Femur (tissue), 1 donor: ENCODE results near the gene PRDM16.
A peak's percentile ranks its signal among the peaks of the same experiment; 100 is the strongest.

ENCODE experiments used
- DNase-seq: peaks from one replicate; pipeline ENCODE4 v3.0.0-alpha.2; 2017

The PRDM16 gene

DNA sequence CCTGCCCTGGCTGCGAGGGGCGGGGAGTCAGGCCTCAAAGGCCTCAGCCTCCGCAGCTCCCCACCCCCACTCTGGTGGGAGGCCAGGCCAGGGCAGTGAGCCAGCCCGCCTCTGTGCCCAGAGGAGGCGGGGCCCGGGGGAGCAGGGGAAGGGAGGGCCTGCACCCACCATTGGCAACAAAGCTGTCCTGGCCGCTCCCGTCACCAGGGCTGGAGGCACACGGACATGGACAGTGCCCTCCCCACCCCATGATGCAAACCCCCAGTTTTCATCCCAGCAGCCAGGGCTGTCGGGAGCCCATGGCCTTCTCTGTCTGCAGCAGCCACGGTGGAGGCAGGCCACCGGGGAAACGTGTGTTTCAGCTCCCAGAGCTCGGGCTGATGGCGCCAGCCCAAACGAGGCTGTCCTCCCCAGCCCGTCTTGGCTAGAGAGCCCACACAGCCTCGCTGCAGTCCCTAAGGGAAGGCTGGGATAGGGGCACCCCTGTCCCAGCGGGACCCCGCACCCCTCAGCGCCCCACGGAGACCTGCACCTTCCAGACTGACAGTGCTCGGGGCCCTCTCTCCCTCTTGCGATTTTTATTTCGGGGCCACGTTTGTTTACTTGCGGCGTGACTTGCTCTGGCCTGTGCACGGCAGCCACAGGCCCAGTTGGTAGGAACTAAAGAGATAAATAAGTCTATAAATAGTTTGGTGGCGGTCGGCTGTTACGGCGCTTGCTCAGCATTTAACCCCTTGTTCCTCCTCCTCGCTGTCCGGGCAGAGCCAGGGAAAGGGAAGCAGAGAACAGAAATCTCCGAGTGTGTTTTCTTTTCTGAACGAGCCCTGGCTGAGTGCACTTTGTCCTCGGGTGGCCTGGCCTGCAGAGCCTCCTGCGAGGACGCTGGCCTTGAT is 101.8 kb downstream of the PRDM16 start:
- peak; percentile 85 for DNase-seq

DNA sequence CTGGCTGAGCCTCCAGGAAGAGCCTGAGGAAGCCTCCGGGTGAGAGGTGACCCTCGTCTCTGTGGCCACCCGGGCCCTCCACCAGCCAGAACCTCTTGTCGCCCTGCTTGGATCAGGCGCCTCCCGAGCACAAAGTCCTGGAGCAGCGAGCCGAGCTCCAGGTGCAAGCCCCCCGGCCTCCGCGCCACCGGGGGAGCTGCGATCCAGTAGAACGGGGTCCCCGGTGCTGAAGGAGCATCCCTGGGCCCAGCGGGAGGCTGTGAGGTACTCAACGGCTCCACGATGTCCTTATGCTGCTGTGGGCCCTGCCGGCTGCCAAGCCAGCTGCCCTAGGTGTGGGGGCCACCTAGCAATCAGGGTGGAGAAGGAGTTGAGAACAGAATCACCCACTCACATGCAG is 102.8 kb downstream of the PRDM16 start:
- no peak for DNase-seq

DNA sequence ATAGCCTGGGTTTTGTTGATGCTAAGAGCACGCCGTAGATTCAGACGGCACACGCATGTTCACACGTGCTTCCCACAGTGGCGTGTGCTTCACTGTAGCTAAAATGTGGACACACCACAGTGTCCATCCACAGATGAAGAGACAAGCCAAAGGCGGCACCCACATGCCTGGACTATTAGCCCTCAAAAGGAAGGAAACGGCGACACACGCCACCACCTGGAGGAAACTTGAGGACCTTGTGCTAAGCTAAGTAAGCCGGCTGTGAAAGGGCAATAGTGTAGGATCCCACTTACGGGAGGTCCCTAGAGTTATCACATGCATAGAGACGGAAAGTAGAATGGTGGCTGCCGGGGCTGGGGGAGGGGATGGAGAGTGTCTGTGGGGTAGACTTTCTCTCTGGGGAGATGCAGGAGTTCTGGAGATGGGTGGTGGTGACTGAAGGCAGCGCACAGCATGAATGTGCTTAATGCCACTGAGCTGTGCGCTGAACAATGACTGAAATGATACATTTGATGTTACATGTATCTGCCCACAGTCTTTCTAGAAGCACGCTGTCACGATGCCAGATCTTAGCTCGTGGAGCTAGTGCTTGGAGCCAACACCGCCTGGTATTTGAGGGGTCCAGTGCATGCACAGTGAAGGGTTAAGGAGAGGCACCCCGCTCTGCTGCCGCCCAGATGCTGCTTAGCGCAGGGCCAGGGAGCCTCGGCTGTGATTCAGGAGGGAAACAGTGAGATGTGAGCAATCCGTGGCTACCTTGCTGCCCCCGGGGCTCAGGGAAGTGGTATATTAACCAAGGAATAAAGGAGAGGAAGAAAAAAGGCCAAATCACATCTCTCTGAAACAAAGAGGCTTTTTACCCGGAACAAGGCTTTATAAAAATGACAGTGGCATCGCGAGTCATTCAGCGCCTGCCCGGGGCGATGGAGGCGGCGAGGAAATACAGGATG is 103.7 kb downstream of the PRDM16 start:
- DNase-seq, result no peak

DNA sequence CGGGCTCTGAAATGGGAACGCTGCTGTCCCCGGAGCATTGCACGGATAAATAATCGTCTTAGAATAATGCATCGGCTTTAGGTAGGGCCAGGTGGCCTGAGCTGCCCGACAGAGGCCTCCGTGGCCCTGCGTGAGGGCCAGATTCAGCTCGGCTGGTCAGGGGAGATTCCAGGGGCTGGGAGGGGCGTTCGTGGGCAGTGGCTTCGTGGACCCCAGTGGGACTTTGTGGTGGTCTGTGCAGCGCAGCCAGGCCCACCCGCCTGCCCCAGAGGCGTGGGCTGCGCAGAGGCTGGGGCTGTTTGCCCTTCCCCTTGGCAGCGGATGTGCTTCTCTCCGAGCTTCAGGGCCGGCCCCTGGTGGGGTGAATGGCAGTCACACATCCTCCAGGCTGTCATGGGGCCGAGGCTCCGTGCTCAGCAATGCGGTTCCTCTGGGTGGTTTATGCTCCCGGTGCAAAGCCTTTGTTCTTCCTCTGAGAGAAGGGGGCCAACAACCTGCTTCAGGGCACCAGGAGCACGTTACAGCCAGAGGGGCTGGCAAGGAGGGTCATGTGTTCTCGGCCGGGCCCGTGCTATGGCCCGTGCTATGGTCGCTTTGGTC is 104.5 kb downstream of the PRDM16 start:
- no peak for DNase-seq

DNA sequence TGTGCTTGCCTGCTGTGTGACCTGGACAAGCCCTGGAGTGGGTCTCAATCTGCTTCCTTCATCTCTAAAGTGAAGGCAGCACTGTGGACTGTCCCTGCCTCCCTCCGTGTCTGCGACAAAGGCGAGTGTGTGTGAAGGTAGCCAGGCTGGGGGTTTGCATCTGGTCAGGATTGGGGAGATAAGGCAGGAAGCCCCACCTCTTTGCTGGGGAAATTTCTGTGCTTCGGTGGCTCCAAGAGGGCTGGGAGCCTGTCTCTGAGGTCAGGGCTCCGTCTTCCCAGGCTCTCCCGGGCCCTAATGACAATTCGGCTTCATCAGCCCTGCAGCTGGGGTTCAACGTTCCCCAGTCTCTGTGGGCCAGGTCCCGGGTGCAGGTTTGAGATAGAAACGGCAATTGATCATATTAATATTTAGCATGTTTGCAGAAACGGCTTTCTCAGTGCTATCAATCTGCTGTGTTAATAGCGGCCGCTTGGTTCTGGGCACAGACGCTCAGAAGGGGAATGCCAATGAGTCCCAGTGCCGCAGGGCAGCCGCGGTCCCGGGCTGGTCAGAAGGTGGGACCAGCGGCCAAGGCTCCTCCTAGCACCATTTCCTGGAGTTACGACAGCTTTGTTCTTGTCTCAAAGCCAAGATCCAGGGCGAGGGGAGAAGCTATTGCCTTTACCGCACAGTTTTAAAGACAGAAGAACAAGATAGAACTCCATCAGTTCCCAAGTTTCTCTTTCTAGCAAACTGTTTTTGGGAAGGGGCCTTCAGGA is 105.7 kb downstream of the PRDM16 start:
- peak; percentile 60 for DNase-seq

DNA sequence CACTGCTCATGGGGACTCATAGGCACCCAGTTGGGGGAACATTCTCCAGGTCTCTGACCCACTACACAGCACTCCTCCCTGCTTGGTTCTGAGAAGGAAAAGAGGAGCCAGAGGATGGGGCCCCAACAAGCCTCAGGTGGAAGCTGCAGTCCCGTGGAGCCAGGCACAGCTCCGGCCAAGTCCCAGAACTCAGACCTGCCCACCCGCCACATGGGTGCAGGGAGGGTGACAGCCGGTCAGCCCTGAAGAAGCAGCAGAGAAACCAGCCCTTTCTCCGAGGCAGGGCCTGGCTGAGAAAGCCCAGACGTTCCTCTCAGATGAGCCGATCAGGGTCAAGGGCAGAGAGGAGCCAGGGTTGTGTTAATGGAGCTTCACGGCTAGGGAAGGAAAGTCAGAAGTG is 106.5 kb downstream of the PRDM16 start:
- no peak for DNase-seq

DNA sequence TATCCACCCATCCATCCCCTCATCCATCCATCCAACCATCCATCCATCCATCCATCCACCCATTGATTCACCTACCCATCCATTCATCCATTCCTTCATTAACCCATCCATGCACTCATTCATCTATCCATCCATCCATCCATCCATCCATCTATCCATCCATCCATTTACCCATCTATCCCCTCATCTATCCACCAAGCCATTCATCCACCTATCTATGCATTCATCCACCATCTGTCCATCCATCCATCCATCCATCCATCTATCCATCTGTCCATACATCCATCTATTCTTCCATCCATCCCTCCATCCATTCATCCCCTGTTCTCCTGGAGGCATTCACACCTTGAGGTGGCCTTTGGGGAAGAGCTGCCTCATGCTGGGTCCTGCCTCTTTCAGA is 107.0 kb downstream of the PRDM16 start:
- DNase-seq, result no peak

DNA sequence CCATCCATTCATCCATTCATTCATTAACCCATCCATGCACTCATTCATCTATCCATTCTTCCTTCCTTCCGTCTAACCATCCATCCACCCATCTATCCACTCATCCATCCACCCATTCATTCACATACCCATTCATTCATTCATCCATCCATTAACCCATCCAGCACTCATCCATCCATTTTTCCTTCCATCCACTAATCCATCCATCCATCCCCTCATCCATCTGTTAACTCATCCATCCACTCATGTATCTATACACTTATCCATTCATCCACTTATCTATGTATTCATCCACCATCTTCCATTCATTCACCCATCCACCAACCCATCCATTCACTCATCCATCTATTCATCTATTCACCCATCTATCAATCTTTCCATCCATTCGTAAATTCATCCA is 107.8 kb downstream of the PRDM16 start:
- no peak for DNase-seq

DNA sequence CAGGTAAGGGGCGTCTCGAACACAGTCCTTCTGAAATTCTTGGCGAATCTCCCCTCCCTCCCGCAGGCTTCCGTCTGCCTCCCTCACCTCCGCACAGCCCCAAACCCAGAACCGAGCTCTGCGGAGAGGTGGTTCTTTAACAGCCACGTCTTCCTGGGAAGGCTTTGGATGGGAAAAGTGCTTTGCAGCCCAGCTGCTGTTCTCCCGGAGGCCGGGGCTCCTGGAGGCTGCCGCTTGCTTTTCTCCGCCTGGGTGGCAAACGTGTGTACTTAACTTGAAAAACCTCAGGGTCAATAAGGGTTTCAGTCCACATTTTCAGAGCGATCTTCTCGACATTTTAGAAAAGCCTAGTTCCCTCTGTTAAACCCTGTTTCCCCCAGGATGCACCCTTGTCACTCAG is 109.3 kb downstream of the PRDM16 start:
- no peak for DNase-seq

DNA sequence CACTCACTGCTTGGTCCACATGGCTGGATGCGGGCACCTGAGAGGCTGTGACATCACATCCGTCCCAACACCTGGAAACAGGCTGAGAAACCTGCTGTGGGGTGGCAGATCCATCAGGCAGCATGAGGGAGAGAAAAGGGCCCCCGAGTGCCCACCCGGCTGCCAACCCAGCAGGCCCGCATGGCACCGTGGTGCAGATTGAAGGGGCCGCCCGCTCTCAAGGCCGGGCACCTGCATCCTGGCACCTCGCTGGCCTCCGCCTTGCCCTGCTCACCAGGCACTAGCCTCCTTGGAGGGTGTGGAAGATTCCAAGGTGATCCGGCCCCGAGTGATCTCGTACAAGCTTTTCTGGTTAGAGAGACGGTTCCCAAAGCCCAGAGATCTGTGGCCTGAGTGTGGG is 110.5 kb downstream of the PRDM16 start:
- DNase-seq, result no peak

DNA sequence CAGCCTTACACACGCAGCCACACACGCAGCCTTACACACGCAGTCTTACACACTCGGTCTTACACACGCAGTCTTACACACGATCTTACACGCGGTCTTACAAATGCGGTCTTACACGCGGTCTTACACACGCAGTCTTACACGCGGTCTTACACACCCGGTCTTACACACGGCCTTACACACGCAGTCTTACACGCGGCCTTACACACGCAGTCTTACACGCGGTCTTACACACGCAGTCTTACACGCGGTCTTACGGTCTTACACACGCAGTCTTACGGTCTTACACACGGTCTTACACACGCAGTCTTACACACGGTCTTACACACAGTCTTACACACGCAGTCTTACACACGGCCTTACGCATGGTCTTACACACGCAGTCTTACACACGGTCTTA is 111.9 kb downstream of the PRDM16 start:
- DNase-seq, result no peak

DNA sequence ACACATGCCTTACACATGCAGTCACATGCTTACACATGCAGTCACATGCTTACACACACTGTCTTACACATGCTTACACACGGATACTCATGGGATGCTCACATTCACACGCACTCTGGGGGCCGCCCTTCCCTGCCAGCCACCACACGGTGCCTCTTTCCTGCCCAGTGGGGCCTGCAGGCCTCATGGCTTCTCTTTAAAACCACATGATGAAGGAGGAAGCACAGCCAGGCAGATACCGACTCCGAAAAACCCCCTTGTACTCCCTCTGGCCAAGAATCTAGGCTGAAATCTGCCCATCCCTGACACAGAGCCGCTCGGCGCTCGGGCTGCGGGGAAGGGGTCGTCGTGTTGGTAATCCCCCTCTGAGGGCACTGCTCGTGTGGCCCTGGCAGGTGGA is 113.0 kb downstream of the PRDM16 start:
- DNase-seq, result no peak

DNA sequence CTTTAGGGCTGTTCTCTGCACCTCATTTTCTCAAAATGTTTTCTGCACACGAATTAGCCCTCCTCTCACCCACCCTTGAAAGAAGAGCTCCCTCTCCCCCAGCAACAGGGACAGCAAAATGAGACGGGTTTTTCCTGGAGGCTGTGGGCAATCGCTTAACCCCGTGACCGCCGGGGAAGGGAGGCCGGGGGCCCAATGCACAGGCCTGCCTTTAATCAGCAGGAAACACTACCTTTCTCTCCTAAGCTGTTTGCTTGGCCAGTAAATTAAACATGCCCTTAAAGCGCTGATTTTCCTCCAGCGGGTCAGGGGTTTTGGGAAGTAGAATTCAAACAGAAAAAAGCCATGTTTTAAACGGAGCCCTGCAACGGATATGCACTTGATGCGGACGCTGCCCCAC is 114.4 kb downstream of the PRDM16 start:
- DNase-seq, result no peak

DNA sequence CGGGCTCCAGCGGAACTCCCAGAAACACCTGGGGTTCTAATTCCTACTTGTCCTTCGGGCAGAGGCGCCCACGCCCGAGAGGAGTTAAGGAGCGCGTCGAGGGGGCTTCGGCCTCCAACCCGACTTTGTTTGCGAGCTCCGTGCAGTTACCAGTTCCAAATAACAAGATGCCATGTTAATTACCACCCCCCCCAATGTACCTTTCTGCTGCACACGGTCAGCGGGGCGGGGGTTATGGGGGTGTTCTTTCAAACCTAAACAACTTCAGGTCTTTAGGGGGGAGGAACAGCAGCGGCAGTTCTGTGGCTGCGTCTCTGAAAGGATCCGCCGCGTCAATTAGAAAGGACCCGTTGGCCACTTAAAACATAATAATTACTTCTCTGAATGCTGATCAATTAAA is 114.8 kb downstream of the PRDM16 start:
- DNase-seq, result no peak

DNA sequence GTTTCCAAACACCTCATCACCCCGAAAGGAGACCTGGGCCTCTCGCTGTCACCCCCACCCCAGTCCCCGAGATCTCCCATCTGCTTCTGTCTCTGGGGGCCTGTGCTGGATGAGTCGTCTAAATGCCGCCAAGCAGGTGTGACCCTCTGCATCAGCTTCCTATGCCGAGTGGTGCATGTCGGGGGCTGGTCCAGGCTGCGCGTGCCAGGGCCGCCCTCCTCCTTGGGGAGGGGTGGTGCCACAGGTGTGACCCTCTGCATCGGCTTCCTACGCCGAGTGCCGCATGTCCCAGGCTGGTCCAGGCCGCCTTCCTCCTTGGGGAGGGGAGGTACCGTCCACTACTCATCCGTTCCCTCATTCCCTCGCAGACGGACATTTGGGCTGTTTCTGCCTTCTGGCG is 115.7 kb downstream of the PRDM16 start:
- no peak for DNase-seq

DNA sequence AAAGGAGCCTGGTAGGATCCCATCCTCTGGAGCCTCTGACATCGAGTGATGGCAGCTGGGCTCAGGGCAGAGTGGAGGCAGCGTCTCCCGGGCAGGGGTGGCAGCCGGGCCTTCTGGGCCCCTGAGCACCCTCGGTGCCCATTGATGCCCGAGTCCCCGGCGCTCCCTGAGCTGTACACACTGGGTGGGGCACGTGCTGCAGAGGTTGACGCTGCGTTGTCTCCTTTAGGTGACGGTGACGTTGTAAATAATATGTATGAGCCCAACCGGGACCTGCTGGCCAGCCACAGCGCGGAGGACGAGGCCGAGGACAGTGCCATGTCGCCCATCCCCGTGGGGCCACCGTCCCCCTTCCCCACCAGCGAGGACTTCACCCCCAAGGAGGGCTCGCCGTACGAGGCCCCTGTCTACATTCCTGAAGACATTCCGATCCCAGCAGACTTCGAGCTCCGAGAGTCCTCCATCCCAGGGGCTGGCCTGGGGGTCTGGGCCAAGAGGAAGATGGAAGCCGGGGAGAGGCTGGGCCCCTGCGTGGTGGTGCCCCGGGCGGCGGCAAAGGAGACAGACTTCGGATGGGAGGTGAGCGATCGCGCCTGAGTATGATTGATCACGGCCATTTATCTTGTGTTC is 117.0 kb downstream of the PRDM16 start:
- no peak for DNase-seq

DNA sequence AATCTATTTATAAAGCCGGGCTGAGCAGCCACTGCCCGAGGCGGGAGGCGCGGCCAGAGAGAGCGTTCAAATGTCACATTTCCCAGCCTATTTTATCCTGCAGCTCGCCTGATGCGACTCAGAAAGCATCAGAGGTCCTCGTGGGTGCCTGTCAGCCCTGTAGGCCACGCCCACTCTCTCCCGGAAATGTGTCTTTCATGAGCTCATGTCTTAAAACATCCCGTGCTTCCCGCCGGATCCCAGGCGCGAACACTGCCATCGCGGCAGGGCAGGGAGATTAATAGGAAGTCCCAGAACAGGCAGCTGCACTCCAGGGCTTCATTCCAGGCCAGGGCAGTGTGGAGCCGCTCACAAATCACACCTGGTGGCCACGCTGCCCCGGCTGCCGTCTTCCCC is 117.5 kb downstream of the PRDM16 start:
- DNase-seq, result peak; percentile 84

DNA sequence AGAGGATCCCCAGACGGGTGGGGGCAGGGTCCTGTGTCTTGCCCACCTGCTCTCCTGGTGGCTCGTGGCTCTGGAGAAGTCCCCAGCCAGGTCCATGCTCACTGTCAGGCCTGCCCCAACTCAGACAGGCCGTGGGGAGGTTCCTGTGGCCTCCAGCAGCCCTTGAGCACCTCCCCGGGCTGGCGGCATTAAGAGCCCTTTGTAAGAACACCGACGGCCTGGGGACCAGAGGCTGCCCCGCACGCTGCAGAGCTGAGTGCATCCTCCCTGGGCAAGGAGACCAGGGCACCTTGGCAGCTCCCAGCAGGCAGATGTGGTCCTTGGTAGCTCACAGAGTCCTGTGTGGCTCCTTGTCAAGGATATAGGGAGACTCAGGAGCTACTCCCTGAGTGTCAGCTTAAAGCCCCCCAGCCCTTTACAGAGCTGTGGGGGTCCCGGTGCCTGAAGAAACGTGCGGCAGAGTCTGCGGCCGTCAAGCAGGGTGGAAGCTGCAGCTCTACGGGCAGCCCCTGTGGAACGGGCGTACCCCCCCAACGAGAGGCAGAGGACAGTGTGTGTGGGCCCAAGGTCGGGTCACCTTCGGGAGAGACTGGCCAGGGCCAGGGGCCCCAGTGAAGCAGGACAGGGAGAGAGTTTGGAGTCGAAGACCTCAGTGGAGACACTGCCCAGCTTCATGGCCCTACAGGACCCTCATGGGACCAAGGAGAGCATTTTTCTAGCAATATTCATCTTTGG is 118.6 kb downstream of the PRDM16 start:
- DNase-seq, result no peak

DNA sequence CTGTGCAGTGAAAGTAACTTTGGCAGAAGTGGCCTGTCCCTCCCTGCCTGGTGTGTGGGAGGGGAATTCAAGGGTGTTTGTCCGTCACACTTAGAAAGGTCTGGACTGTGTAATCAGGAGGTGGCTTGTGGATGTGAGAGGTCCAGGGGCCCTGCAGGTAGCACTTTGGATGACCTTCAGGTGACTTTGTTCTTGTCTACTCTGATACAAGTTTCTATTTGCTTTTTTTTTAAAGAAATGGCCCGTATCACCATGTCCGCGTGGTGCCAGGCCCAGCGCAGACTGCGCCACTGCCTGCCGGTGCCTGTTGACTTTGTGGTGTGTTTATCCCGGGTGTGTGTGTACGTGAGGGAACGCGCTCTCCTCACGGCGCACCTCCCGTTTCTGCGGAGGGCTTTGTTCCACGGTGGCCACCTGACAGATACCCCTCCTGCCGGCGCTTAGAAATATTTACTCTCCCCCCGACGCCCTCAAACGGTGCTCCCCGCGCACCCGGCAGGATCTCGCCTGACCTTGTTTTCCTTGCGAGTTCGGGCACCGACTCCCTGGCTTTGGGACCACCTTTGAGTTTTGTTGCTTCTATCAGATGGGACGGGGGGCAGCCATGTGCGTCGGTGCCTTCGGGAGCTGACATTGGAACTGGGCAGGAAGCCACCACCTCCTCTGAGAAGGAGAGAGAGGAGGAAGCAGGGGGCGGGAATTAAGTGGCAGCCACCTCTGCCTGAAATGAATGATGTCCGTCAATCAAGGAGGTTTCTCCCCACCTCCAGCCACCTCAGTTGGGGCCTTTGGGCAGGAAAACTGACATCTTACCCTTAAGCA is 119.4 kb downstream of the PRDM16 start:
- no peak for DNase-seq

DNA sequence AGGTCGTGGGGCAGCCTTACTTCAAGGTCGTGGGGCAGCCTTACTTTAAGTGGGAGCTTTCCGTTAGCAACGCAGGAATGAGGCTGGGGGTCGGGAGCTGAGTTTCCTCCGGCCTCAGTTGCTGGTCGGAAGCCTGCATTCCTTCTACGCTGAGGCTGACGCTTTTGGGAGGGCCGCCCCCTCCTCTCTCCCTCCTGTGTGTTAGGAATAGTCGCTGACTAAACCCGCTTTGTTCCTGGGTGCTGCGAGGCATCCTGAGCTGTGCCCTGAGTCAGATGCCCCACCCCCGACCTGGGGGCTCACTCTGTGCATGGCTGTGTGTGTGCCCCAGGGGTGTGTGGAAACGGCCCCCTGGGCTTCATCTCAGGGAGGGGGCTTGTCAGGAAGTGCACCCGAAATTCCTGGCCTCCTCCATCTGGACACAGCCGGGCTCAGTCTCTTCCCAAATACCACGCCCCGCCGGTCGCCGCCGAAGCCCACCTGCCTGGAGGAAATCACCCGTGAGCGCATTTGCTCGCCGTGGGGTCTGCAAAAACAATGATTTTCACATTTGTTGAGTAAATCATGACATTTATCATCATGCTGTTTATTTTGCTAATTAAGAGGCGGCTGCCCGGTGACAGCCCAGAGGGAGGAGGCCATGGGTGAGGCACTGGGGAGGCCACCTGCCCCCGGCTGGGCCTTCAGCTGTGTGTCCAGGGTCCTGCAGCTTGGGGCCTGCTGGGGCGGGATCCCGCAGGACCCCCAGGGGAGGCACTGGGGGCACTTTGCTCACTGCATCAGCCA is 121.4 kb downstream of the PRDM16 start:
- no peak for DNase-seq
